K562 (cell line): ENCODE results near the gene SNX25. TPM values are rescaled to one million over a fixed set of nuclear protein-coding genes. Genes with fewer than 3 reads are reported as not detected.

ENCODE experiments used
- ATAC-seq: fragments of 200-7000 bp; cut with Tn5 transposase; 3 replicates; pipeline ENCODE4 v1.9.1; 2020; ENCODE audit warnings: moderate library complexity
- BruUV-seq: library from RNA; stranded (reverse); fragments of 400-500 nt; replicated peaks from 2 replicates; lab custom pipeline; 2021; lab: Mats Ljungman, UMichigan
- CTCF ChIA-PET: fragments of 300-600 bp; formaldehyde crosslinking; extraction: SDS; loops from one replicate; lab custom pipeline; 2021; ENCODE audit warnings: low intra/inter-chr PET ratio; lab: Yijun Ruan, JAX
- POLR2A ChIA-PET: fragments of 300-600, 350-650 bp; sonication (Branson Sonifier 250); formaldehyde crosslinking; extraction: SDS; loops from one replicate; lab custom pipeline; 2021; ENCODE audit warnings: antibody characterized with exemption, inconsistent platforms; lab: Yijun Ruan, JAX
- DNase-seq, 4 experiments: peaks; one replicate each; pipeline versions ENCODE4 v3.0.0 to v3.0.0-alpha.2; 2011 to 2018; ENCODE audit warnings: low spot score in 3 of 4, mixed read lengths in 3 of 4; ENCODE audit errors: extremely low read depth in 1 of 4
- FAIRE-seq: peaks from 2 replicates; lab custom pipeline; 2011; peaks lifted over from hg19 to GRCh38; lab: Jason Lieb, UNC
- H2AFZ ChIP-seq: 2 replicates; pipeline ENCODE4 v1.6.0; 2011; ENCODE audit warnings: low read depth, low read length, control low read depth, inconsistent platforms
- H3K27ac ChIP-seq: fragments of 200-600 bp; 3 replicates; pipeline ENCODE4 v1.8.0; 2011; ENCODE audit warnings: low read depth, mild to moderate bottlenecking, control low read depth, inconsistent platforms, low read length, moderate library complexity, mixed read lengths; ENCODE audit errors: extremely low read depth
- H3K27me3 ChIP-seq, 2 experiments: fragments of 300-600 bp in 1 of 2; 2 replicates in 1 of 2; 3 replicates in 1 of 2; pipeline versions ENCODE4 v1.6.0 to v1.8.0; 2011; ENCODE audit warnings: inconsistent platforms in 2 of 2, low read length in 2 of 2, mild to moderate bottlenecking in 1 of 2, mixed read lengths in 1 of 2, moderate library complexity in 1 of 2; ENCODE audit not compliant: control insufficient read depth in 2 of 2, insufficient read depth in 2 of 2
- H3K36me3 ChIP-seq: fragments of 300-600 bp; 3 replicates; pipeline ENCODE4 v1.8.0; 2011; ENCODE audit warnings: mild to moderate bottlenecking, low read length, inconsistent platforms; ENCODE audit not compliant: control insufficient read depth, insufficient read depth
- H3K4me1 ChIP-seq, 2 experiments: fragments of 200-600 bp in 1 of 2; replicated peaks in 1 of 2; 2 replicates in 1 of 2; 3 replicates in 1 of 2; pipeline versions ENCODE4 v1.5.1 to v1.8.0; 2011; ENCODE audit warnings: inconsistent platforms in 2 of 2, low read length in 2 of 2, mild to moderate bottlenecking in 1 of 2, mixed read lengths in 1 of 2, moderate library complexity in 1 of 2; ENCODE audit not compliant: control insufficient read depth in 2 of 2, insufficient read depth in 2 of 2
- H3K4me2 ChIP-seq: 2 replicates; pipeline ENCODE4 v1.6.1; 2011; ENCODE audit warnings: low read length, control low read depth, inconsistent platforms, mixed read lengths; ENCODE audit not compliant: insufficient read depth
- H3K4me3 ChIP-seq: fragments of 200-600 bp; sonication (generic), shearing (Covaris generic); 2 replicates; pipeline ENCODE4 v1.5.1; 2016; ENCODE audit warnings: control low read depth, inconsistent platforms
- H3K79me2 ChIP-seq: fragments of 200-600 bp; 3 replicates; pipeline ENCODE4 v1.8.0; 2011; ENCODE audit warnings: low read length, inconsistent platforms; ENCODE audit not compliant: control insufficient read depth, insufficient read depth
- H3K9ac ChIP-seq, 2 experiments: 2 replicates each; pipeline versions ENCODE4 v1.6.0 to v1.6.1; 2011; ENCODE audit warnings: low read depth in 2 of 2, low read length in 2 of 2, control low read depth in 1 of 2, inconsistent platforms in 1 of 2, mild to moderate bottlenecking in 1 of 2, mixed read lengths in 1 of 2; ENCODE audit not compliant: insufficient read depth in 1 of 2
- H3K9me1 ChIP-seq: one replicate; pipeline ENCODE4 v1.6.0; 2011; ENCODE audit warnings: inconsistent platforms, mild to moderate bottlenecking, low read length, moderate library complexity; ENCODE audit not compliant: control insufficient read depth, insufficient read depth
- H3K9me3 ChIP-seq: replicated peaks from 2 replicates; pipeline ENCODE4 v1.5.1; 2011; ENCODE audit warnings: low read depth, low read length, inconsistent platforms; ENCODE audit not compliant: control insufficient read depth, insufficient read depth
- H4K20me1 ChIP-seq: replicated peaks from 2 replicates; pipeline ENCODE4 v1.6.1; 2011; ENCODE audit warnings: low read length, inconsistent platforms, mixed read lengths; ENCODE audit not compliant: control insufficient read depth, insufficient read depth
- MAFG ChIP-seq: fragments of 450-650 bp; conservative IDR thresholded peaks from 2 replicates; pipeline ENCODE4 v1.6.1; 2016; ENCODE audit warnings: missing genetic modification characterization, missing compliant biosample characterization
- MECOM ChIP-seq: fragments of 250-450 bp; sonication (Bioruptor Pico); IDR thresholded peaks from 2 replicates; pipeline ENCODE4 v1.8.0; 2022; ENCODE audit warnings: inconsistent platforms
- MYBL2 ChIP-seq, 2 experiments: fragments of 450-650 bp in 1 of 2; sonication (generic) in 1 of 2; formaldehyde crosslinking in 1 of 2; IDR thresholded peaks; 2 replicates each; pipeline versions ENCODE4 v1.6.1 to v1.8.1; 2017 to 2022; ENCODE audit warnings: borderline replicate concordance in 1 of 2, inconsistent platforms in 1 of 2, low read depth in 1 of 2, mild to moderate bottlenecking in 1 of 2, missing genetic modification reagents in 1 of 2, moderate library complexity in 1 of 2
- NFE2 ChIP-seq: IDR thresholded peaks from 2 replicates; pipeline ENCODE4 v1.6.1; 2014; ENCODE audit warnings: antibody characterized with exemption, low read depth
- ZBTB17 ChIP-seq: fragments of 450-650 bp; formaldehyde crosslinking; IDR thresholded peaks from 2 replicates; pipeline ENCODE4 v1.4.0; 2020; ENCODE audit warnings: mild to moderate bottlenecking
- ZC3H8 ChIP-seq: fragments of 450-650 bp; IDR thresholded peaks from 2 replicates; pipeline ENCODE4 v1.6.1; 2017
- ZNF282 ChIP-seq: sonication (generic); formaldehyde crosslinking; IDR thresholded peaks from 2 replicates; pipeline ENCODE4 v1.8.1; 2023; ENCODE audit warnings: missing genetic modification reagents
- WGBS: fragments of 100-300 bp; shearing (Covaris generic); methylation state at CpG from one replicate; pipeline ENCODE4 v1.1.6; 2016; ENCODE audit warnings: low coverage, mixed read lengths; ENCODE audit not compliant: insufficient coverage; ENCODE audit errors: missing lambda C conversion rate; 5-methylcytosine and 5-hydroxymethylcytosine counted together
- in situ Hi-C: fragments of 300-500 bp; cut with MboI; formaldehyde crosslinking; loops from 4 replicates; pipeline ENCODE4 v1.15.0; 2018; ENCODE audit warnings: inconsistent platforms, mixed read lengths
- intact Hi-C: fragments of 100-400 bp; cut with micrococcal nuclease; formaldehyde crosslinking; loops from 2 replicates; pipeline ENCODE4 v1.14.2; 2022
- polyA plus RNA-seq, 8 experiments: library from polyadenylated mRNA; depleted of rRNA in 4 of 8; stranded (reverse) in 5 of 8; unstranded in 3 of 8; fragments of >200 nt; fragmentation: Nextera tagmentation in 2 of 8; fragmentation: Illumina TruSeq in 1 of 8; extraction: Ambion mirVana in 2 of 8; extraction: Trizol in 1 of 8; gene quantifications; 2 replicates each; pipeline versions ENCODE4 v1.2.1 to v1.2.3, GENCODE V29; 2011 to 2014; ENCODE audit warnings: inconsistent platforms in 1 of 8, missing spikeins in 1 of 8
- total RNA-seq, 7 experiments: library from RNA; depleted of rRNA in 6 of 7; stranded (reverse); fragments of >200 nt in 6 of 7; fragmentation: Illumina TruSeq in 2 of 7; extraction: Trizol in 2 of 7; gene quantifications; 2 replicates each; pipeline versions ENCODE4 v1.2.1 to v1.2.3, GENCODE V29; 2011 to 2021; ENCODE audit warnings: low replicate concordance in 1 of 7
- TF ChIP-seq, protein P1 (sequence below): fragments of 200-400 bp; formaldehyde crosslinking; IDR thresholded peaks from 2 replicates; pipeline ENCODE4 v1.6.1; 2017; ENCODE audit warnings: mild to moderate bottlenecking, low read depth, low read length, moderate library complexity
- TF ChIP-seq, protein P2 (sequence below): fragments of 450-650 bp; IDR thresholded peaks from 2 replicates; pipeline ENCODE4 v1.6.1; 2016; ENCODE audit warnings: low read depth, mild to moderate bottlenecking, moderate library complexity
- TF ChIP-seq, protein P3 (sequence below): sonication (generic); formaldehyde crosslinking; IDR thresholded peaks from 2 replicates; pipeline ENCODE4 v1.8.1; 2023; ENCODE audit warnings: mild to moderate bottlenecking, missing genetic modification reagents

SNX25 gene
- total and polyA plus RNA-seq, 9 of the 15 experiments (the other 6 are each of a cell fraction or from before 2014, with no cell fraction given): 2.5 to 23.4 (median 13.3) TPM

DNA sequence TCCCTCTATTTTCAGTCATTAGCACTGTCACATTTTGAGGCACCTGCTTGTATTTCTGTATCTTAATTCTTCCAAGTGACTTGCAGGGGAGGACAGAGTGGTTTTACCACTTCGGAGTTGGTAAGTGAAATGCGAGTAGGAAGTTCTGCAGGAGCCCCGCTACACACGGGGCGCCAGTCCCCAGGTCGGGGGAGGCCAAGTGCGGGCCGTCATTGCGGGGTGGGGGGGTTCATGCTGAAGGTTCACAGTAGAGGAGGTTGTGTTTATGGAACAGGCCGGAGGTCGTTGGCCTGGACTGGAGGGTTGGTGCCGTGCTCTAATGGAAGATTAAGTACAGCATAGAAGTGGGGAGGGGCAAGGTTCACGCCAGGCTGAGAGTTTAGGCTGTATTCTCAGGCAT, 142.3 kb downstream of the SNX25 start:
- Histone ChIP-seq H3K27ac (no peak overlapping the region), H3K27me3 (no peaks in the 10 kb centered on the region), H3K79me2 (no peaks in the 10 kb centered on the region), H3K4me2 (no peak overlapping the region), H3K4me3 (no peak overlapping the region)
- WGBS: 85% methylated on average over 6 of the region's 13 CpGs
- no peak for TF ChIP-seq MAFG
- TF ChIP-seq MECOM: no peak
- TF ChIP-seq, protein P1, sequence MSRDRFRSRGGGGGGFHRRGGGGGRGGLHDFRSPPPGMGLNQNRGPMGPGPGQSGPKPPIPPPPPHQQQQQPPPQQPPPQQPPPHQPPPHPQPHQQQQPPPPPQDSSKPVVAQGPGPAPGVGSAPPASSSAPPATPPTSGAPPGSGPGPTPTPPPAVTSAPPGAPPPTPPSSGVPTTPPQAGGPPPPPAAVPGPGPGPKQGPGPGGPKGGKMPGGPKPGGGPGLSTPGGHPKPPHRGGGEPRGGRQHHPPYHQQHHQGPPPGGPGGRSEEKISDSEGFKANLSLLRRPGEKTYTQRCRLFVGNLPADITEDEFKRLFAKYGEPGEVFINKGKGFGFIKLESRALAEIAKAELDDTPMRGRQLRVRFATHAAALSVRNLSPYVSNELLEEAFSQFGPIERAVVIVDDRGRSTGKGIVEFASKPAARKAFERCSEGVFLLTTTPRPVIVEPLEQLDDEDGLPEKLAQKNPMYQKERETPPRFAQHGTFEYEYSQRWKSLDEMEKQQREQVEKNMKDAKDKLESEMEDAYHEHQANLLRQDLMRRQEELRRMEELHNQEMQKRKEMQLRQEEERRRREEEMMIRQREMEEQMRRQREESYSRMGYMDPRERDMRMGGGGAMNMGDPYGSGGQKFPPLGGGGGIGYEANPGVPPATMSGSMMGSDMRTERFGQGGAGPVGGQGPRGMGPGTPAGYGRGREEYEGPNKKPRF: no peak
- TF ChIP-seq, all 486 proteins: peak for 0
- in situ Hi-C loops: no loop called here
- intact Hi-C loops: no loop called here
- no TSS peak for BruUV-seq
- H3K4me1 ChIP-seq: no peaks in the 10 kb centered on the region; a peak in 1 of 5 replicates
- ATAC-seq (no peak), DNase-seq (no peak), FAIRE-seq (no peak)
- peaks cover 8% of the 10 kb centered on the region; the same call in 2 of the 3 replicates for H3K36me3 ChIP-seq
- H2AFZ ChIP-seq: no peak overlapping the region
- H3K9me3 ChIP-seq: no peaks in the 10 kb centered on the region
- ChIA-PET CTCF (no interaction called here), POLR2A (no interaction called here)
- no peaks in the 10 kb centered on the region for H4K20me1 ChIP-seq
- no peaks in the 10 kb centered on the region for H3K9me1 ChIP-seq
- no peak overlapping the region for H3K9ac ChIP-seq

DNA sequence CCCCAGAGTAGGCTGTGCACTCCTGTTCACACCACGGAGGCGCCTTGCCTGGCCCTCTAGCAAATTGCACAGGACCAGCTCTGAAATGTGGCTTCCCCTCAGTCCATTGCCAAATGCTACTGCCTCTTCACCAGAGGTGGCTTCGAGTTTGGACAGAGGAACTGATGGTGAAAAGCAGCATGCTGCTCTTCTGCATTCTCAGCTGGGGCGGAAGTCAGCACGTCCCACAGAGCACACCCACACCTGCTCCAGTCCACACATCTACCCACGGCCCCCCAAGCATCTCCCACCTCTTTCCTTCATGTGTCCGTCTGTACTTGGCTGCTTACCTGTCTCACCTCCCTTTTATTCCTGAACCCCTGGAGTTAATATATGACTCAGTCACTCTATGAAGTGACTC, 142.8 kb downstream of the SNX25 start:
- peaks cover 3% of the 10 kb centered on the region; the same call in 2 of the 3 replicates for H3K36me3 ChIP-seq
- no peaks in the 10 kb centered on the region for H3K79me2 ChIP-seq
- no peaks in the 10 kb centered on the region for H3K9me3 ChIP-seq
- H3K27ac ChIP-seq: no peak overlapping the region
- POLR2A ChIA-PET: no interaction called here
- no peaks in the 10 kb centered on the region for H4K20me1 ChIP-seq
- CTCF ChIA-PET: no interaction called here
- ATAC-seq: peak; percentile 28; the same call in 1 of the 3 replicates
- H3K9me1 ChIP-seq: no peaks in the 10 kb centered on the region
- WGBS: 71% methylated on average over 7 of the region's 7 CpGs
- no peak overlapping the region for H3K4me3 ChIP-seq
- H3K27me3 ChIP-seq: no peaks in the 10 kb centered on the region
- H3K4me2 ChIP-seq: no peak overlapping the region
- intact Hi-C loops: no loop called here
- no TSS peak for BruUV-seq
- H2AFZ ChIP-seq: no peak overlapping the region
- peaks cover 2 to 5% of the 10 kb centered on the region in 2 experiments for H3K4me1 ChIP-seq
- DNase-seq: no peak
- in situ Hi-C loops: no loop called here
- FAIRE-seq: no peak
- H3K9ac ChIP-seq: no peak overlapping the region
- no peak for TF ChIP-seq ZNF282 (CRISPR knock-in tag)
- TF ChIP-seq, protein P2, sequence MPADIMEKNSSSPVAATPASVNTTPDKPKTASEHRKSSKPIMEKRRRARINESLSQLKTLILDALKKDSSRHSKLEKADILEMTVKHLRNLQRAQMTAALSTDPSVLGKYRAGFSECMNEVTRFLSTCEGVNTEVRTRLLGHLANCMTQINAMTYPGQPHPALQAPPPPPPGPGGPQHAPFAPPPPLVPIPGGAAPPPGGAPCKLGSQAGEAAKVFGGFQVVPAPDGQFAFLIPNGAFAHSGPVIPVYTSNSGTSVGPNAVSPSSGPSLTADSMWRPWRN: no peak
- TF ChIP-seq NFE2: no peak
- TF ChIP-seq ZC3H8: no peak
- no peak for TF ChIP-seq MYBL2 (IDR thresholded peaks at IDR 0.05; ENCODE audit: low read depth)
- no peak for TF ChIP-seq MYBL2 (CRISPR knock-in tag; IDR thresholded peaks at IDR 0.05; ENCODE audit: borderline replicate concordance)
- TF ChIP-seq, protein P3, sequence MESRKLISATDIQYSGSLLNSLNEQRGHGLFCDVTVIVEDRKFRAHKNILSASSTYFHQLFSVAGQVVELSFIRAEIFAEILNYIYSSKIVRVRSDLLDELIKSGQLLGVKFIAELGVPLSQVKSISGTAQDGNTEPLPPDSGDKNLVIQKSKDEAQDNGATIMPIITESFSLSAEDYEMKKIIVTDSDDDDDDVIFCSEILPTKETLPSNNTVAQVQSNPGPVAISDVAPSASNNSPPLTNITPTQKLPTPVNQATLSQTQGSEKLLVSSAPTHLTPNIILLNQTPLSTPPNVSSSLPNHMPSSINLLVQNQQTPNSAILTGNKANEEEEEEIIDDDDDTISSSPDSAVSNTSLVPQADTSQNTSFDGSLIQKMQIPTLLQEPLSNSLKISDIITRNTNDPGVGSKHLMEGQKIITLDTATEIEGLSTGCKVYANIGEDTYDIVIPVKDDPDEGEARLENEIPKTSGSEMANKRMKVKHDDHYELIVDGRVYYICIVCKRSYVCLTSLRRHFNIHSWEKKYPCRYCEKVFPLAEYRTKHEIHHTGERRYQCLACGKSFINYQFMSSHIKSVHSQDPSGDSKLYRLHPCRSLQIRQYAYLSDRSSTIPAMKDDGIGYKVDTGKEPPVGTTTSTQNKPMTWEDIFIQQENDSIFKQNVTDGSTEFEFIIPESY (CRISPR knock-in tag): no peak
- TF ChIP-seq ZBTB17: no peak
